ENCODE data around the gene PHETA1.
"Not testable (repeated sequence)": the region's sequence is repeated elsewhere in the genome, so short reads cannot be mapped to it uniquely, and the experiment has no call there.

PHETA1 gene

DNA sequence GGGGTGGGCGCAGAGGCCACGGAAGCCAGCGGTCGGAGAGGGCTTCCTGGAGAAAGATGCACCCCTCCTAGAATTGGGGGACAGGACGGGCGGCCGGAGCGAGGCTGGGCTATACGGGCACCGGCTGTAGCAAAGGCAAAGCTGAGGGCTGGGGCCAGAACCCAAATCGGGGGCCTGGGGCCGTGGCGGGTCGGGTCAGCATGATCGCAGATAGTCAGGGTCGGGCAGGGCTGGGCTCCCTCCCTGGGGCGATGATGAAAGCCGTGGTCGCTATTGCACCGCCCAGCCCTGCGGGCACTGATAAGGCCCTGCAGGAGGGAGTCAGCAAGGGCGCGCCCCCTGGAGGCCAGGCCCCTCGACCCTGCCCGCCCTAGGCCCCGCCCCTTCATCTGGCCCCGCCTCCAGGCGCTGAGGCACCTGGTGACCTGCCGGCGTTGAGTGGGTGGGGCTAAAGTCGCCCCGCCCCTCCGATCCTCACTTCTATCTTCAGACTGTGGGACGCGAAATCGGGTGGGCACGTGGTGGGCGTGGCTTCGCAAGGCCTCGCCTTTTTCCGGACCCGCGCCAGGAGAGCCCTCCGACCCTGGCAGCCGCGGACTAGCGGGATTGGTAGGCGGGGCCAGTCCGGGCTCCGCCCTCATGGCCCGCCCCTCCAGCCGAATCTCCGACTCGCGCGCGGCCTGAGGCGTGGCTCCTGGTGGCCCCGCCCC, 36.4 kb upstream of the PHETA1 start:
- peak; percentile 99 for DNase-seq

DNA sequence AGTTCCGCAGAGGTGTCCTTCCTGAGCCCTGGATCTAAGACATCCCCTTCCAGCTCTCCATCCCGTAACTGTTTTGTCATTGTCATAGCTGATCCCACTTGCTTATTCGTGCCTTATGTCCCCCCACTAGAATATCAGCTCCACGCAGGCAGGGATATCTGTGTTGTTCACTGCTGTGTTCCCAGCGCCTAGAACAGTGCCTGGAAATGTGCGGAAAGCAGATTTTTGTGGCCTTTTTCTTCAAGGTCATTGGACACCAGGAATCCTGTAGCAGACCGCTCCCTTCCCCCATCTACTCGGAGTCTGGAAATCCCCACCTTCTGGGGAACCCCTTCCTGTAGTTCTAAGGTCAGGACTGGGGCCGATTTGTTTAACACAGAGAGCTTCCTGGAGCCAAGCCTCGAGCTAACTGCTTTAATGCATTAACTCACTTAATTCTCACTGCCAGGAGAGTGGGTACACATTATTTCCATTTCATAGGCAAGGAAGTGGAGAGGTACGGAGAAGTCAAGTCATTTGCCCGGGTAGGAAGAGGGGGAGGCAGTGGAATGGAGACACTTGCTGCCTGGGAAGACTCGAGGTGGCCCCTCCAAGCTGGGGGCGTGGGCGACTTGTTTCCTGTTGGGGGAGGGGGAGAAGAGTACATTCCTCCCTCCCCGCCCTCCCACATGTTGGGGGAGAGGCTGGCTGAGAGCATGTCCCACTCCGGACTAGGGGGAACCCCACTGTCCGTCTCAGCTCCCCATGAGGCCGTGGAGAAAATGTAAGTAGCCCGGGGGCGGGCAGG, 35.7 kb upstream of the PHETA1 start:
- DNase-seq: peak; percentile 68

DNA sequence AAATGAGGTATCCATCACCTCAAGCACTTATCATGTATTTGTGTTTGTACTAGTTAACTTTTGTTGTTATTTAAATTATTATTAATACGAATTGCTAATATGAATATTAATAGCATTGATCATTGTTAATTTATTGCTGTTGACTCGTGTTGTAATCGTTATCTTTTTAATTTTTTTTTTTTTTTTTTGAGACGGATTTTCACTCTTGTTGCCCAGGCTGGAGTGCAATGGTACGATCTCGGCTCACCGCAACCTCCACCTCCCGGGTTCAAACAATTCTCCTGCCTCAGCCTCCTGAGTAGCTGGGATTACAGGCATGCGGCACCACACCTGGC, 33.6 kb upstream of the PHETA1 start:
- DNase-seq: not testable (repeated sequence)

DNA sequence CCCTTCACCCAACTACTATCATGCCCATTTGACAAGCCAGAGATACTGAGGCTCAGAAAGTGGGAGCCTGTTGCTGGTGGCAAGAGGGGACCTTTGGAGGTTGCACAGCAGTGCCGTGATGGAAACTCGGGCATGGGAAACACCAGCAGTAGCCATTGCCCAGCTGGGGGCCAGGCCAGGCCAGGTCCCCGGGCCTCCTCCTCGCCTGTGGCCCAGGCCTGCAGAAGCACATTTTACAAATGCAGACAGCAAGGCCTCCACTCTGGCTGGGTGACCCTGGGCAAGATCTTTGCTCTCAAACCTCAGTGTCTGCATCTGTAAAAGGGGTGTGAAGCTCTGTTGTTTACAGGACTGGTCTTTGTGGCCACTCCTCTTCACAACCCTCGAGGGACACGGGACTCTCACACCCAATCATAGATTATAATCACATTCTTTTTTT, 32.3 kb upstream of the PHETA1 start:
- no peak for DNase-seq

DNA sequence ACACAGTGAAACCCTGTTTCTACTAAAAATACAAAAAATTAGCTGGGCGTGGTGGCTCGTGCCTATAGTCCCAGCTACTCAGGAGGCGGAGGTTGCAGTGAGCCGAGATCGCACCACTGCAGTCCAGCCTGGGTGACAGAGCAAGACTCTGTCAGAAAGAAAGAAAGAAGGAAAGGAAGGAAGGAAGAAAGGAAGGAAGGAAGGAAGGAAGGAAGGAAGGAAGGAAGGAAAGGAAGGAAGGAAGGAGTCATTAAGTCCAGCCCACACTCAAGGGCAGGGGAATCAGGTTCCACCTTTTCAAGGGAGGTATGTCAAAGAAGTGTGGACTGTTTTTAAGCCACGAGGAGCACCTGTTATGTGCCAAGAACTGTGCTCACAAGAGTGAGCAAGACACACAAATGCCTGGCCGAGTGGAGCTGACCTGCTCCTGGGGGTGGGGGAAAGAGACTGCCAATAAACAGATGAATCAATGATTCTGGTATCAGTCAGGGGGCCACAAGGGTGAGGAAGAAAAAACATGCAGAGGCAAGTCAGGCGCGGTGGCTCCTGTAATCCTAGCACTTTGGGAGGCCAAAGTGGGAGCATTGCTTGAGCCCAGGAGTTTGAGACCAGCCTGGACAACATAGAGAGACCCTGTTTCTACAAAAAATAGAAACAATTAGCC, 31.0 kb upstream of the PHETA1 start:
- not testable (repeated sequence) for DNase-seq

DNA sequence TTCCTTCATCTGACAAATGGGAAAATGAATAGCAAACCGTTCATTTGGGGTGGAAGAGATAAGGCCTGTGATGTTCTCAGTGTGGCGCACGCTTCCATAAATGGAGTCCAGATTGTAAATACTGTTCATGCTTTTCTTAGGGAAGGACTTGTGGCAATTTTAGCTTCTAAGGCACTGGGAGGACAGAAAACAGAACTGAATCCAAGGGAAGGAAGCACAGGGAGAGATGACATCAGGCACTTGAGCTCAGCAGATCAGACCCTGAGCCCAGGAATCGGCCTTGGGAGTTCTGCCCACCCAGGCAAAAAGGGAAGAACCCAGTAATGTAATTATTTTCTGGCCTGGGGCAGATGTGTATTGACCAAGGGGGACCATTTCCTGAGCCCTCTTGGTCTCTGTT, 29.6 kb upstream of the PHETA1 start:
- DNase-seq: no peak

DNA sequence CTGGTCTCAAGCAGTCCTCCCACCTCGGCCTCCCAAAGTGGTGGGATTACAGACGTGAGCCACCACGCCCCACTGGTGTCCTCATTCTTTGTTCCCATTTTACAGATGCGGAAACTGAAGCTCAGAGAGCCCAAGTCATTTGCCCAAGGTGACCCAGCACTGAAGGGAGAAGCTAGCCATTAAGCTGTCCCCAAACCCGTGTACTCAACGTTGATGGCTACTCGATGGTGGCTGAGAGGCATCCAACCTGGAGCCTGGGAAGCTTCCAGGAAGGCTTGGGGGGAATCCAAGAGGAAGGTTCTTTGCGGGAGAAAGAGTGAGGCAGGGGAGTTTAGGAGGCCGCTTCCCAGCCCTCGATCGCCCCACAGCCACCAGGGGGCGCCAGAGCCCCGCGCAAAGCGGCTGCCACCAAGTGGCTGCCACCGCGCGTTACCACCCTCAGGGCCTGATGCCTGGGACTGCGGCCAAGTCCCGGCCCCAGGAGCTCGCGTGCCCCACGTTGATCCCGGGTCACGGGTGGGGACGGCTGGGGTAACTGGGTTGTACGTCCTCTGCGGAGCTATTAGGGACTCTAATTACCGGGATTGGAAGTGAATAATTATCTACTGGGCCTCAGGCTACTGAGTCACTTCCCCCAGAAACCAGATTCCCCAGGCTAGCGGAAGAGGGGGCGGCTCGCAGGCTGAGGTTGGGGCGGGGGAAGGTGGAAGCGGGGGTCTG, 28.0 kb upstream of the PHETA1 start:
- DNase-seq: peak; percentile 91

DNA sequence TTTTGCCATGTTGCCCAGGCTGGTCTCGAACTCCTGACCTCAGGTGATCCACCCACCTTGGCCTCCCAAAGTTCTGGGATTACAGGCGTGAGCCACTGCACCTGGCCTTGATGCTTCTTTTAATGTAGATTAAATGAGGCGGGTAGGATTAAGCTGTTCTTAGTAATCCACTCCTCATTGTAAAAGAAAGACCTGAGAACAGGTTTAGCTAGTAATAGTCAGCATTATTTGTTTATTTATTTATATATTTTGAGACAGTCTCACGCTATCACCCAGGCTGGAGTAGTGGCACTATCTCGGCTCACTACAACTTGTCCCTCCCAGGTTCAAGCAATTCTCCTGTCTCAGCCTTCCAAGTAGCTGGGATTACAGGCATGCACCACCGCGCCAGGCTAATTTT, 27.4 kb upstream of the PHETA1 start:
- DNase-seq: not testable (repeated sequence)

DNA sequence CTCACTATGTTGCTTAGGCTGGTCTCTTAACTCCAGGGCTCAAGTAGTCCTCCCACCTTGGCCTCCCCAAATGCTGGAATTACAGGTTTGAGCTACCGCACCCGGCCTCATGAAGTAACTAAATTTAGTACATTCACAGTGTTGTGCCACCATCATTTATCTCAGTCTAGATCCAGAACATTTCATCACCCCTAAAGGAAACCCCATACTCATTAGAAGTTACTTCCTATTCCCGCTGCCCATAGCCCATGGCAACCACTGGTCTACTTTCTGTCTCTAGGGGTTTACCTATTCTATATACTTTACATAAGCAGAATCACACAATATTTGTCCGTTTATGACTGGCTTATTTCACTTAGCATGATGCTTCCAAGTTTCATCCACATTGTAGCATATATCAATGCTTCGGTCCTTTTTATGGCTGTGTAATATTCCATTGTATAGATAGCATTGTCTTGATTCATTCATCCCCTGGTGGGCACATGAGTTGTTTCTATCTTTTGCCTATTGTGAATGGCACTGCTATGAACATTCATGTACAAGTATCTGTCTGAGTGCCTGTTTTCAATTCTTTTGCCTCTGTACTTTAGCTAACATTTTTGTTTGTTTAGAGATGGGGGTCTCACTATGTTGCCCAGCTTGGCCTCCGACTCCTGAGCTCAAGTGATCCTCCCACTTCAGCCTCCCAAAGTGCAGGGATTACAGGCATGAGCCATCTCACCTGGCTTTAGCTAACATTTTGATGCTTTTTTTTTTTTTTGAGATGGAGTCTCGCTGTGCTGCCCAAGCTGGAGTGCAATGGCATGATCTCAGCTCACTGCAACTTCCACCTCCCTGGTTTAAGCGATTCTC, 26.7 kb upstream of the PHETA1 start:
- DNase-seq: no peak

DNA sequence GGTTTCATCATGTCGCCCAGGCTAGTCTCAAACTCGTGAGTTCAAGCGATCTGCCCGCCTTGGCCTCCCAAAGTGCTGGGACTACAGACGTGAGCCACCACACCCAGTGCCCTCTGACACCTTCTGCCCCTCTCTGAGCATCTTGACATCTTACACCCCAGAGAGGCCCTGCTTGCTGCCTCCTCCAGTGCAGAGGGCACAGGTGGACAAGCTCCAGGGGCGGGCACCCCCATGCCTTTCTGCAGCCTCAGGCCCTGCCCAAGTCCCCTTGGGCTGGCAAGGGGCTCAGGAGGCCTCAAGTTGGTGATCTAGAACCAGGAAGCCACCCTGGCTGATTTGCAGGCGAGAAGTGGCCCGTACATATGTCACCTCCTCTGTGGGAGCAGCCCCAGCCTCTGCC, 25.6 kb upstream of the PHETA1 start:
- DNase-seq: no peak

DNA sequence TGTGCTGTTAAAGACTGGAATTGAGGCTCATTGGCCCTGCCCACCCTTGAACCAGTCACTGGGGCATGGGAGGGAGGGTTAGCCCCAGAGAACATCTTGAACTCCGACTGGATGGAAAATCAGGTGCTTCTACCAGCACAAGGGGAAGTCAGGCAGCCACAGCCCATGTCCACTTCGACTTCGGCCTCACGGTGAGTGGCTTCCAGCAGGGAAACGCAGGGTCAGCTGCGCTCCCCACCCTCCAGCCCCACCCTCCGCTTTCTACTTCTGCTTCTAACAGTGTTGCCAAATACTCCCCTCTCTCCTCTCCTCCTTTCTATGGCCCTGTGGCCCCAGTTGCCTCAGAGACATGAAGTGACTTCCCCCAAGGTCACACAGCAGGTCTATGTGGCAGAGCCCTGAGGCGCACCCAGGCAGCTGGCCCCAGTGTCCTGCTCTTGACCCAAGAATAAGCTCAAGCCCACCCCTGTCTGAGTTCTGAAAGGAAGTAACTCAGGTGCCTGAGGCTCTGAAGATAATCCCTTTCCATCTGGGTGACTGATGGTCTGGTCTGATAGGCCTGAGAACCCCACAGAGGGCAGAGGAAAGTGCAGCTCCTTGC, 24.9 kb upstream of the PHETA1 start:
- DNase-seq: no peak

DNA sequence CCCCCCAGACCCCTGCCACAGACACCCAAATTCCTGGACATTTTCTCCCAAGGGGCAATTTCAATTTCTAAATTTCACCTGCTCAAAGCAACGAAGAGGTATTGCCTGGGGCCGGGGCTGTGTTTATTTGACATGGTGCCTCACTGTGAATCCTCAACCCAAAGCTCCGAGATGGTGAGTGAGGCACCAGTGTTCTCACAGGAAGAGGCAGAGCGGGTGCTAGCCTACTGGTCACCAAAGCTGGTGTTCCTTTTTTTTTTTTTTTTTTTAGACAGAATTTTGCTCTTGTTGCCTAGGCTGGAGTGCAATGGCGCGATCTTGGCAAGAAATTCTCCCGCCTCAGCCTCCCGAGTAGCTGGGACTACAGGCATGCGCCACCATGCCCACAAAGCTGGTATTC, 22.0 kb upstream of the PHETA1 start:
- DNase-seq: no peak

DNA sequence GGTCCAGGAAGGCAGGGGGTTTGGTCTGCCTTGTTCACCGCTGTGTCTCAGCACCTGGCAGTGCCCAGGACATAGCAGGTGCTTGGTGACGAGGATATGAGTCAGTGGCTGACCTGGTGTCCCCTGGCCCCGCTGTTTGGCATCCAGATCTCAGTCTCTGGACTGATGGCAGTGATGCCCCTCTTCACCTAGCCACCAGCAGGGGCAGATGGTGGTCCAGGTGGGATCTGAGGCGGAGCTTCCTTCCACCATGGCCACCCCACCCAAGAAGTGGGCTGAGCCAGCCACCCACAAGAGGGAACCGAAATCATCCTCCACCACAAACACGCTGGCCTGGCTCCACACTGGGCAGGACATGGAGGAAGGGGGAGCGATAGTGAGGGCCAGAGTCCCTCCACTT, 20.7 kb upstream of the PHETA1 start:
- DNase-seq: no peak

DNA sequence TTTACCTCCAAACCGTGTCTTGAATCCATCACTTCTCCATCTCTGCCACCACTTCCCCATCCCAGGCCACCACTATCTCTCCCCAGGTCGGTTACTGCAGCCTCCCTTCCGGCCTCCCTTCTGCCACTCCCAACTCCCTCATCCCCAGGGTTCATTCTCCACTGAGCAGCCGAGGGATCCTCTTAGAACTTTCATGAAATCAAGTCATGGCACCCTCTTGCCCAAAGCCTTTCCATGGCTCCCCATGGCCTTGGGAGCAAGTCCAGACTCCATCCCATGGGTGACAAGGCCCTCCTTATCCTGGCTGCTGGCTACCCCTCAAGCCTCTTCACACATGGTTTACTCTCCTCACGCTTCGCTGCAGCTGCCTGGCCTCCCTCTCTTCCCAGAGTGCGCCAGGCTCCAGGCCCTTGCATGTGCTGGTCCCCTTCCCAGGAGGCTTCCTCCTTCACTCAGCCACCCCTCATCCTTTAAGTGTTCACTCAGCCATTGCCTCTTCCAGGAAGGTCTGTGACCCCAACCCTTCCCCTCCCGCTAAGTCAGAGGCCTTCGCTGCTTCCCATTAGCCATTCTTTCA, 18.9 kb upstream of the PHETA1 start:
- DNase-seq: no peak

DNA sequence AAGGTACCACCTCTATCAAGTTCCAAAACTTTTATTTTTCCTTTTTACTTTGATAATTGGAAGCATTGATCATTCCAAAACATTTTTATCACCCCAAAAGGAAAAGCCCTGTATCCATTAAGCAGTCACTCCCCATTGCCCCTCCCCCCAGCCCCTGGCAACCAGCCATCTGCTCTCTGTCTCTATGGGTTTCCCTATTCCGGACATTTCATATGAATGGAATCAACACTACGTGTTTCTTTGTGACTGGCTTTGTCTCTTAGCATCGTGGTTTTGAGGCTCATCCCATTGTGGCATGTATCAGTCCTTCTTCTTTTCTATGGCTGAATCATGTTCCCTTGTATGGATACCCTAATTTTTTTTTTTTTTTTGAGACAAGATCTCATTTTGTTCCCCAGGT, 18.0 kb upstream of the PHETA1 start:
- no peak for DNase-seq

DNA sequence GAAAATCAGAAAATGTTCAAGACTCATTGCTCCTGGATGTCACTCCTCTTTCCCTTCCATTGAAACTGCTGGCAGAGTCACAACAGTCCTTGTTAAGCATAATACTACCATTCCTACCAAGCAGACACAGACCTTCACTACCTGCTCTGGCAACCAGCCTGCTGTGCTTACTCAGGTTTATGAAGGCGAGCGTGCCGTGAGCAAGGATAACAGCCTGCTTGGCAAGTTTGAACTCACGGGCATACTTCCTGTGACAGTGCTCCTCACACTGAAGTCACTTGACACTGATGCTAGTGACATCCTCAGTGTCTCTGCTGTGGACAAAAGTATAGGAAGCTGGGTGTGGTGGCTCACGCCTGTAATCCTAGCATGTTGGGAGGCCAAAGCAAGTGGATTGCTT, 15.7 kb upstream of the PHETA1 start:
- no peak for DNase-seq

DNA sequence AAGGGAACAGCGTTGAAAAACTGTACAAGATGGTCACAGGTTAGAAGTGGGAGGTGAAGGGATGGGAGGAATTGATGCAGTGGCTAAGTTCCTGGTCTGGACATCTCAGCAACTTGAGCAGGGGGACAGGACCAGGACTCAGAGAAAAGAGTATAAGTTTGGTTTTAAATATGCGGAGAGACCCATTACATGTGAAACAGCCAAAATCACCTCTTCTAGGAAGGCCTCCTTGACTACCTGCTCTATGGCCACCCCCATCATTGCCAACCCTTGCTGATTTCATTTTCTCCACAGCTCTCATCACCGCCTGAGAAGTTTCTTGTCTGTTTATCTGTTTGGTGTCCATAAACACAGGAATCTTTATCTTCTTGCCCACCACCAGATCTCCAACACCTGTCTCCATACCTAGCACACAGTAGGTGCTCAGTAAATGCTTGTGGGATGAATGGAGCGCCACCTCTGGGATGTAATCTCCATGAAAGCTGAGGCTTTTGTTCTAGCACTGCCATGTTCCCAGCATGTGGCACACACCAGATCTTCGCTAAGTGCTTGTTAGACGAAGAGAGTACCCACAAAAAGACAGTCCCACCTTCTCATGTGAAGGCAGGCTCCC, 11.2 kb upstream of the PHETA1 start:
- DNase-seq: no peak

DNA sequence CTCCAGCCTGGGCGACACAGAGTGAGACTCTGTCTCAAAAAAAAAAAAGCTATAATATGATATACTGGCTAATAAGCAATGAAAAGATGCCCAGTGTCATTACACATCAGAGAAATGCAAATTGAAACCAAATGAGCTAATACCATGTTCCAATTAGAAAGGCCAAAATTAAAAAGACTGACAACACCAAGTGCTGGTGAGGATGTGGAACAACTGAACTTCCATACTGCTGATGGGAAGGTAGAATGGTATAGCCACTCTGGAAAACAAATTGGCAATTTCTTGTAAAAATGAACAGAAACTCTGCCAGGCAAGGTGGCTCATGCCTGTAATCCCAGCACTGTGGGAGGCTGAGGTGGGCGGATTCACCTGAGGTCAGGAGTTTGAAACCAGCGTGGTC, 8.5 kb upstream of the PHETA1 start:
- DNase-seq: no peak

DNA sequence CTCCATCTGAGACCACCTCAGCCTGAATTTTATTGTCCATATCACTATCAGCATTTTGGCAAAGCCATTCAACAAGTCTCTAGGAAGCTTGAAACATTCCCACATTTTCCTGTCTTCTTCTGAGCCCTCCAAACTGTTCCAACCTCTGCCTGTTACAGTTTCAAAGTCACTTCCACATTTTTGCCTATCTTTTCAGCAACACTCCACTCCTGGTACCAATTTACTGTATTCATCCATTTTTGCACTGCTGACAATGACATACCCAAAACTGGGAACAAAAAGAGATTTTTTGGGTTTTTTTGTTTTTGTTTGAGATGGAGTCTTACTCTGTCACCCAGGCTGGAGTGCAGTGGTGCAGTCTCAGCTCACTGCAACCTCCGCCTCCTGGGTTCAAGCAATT, 4.3 kb upstream of the PHETA1 start:
- not testable (repeated sequence) for DNase-seq

DNA sequence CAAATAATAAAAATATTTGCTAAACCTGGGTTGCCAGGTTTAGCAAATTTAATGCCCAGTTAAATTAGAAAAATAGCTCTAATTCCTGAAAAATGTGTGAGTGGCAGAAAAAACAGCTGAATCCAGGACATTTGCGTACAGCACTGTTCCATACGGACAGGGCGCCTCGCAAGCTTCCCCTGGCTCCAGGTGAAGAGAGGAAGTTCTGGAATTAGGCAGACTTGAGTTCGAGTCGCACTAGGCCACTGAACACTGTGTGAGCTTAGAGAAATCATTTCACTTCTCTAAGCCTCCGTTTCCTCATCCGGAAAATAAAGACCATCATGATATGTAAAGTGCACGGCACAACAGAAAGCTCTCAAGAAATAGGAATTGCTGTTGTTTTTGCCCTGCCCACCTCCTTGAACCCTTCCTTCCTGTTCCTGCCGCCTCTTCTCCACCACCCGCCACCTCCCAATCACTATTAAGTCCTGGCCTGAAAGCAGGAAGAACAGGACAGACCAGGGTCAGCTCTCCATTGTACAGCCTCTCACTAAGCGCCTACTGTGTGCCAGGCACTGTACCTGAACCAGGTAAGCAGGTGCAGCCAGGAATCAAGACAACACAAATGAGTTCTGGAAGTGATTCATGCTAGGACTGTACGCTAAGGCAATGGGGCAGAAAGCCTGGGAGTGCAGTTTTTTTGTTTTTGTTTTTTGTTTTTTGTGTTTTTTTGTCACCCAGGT, 763 bp upstream of the PHETA1 start:
- DNase-seq: no peak

Data from activated T-cell treated with anti-CD3 and anti-CD28 coated beads, Interleukin-2, amount 50 U/mL, for 1 hour (primary cell).